ENCODE results near the gene FOXP3. TPM values are rescaled to one million over a fixed set of nuclear protein-coding genes. Genes with fewer than 3 reads are reported as not detected.

Gene FOXP3
- not detected in 2 replicates for total RNA-seq

DNA sequence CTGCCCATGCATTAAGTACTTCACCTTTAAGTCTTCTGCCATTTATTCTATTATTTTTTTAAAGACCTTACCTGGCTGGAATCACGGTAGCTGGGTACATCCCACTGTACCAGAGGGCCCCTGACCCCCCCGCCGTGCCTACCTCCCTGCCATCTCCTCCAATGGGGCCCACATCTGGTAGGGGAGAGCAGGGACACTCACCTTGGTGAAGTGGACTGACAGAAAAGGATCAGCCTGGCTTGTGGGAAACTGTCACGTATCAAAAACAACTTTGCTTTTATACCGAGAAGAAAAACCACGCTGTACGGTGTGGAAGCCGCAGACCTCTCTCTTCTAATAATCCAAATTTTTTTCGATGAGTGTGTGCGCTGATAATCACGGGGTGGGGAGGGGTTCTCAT, at the start of gene FOXP3:
TSS of gene FOXP3 (minus strand) at position 251 of the 400 bp plus-strand sequence. CDS start 6,205 bp downstream, outside the sequence.

DNA sequence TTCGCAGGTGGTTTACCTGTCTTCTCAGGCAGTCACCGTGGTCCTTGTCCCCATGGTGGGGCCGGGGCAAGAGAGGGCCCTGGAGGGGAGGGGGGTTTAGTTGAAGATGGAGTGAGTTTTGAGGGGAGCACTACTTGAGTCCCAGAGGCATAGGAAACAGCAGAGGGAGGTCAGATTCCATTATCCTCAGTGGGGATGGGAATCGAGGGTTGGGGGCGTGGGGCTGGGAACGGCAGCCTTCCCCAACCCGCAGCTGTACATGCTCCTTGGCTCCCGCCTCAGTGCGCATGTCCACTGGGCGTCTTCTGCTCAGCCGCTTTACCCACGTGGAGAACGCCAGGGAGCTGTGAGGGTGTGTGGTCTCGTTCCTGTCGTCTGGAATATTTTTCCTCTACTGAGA, 38.8 kb upstream of the FOXP3 start, which contains the start of gene GAGE10:
TSS of gene GAGE10 (plus strand) at position 301 of the 400 bp plus-strand sequence. CDS start 1,214 bp downstream, outside the sequence.

GRCh38 chrX:49269767-49270248, 5.3 kb upstream of the FOXP3 start, which contains the start of gene PPP1R3F:
TSS of gene PPP1R3F (plus strand) at chrX:49269793. CDS start at chrX:49269870, 77 bp downstream.

DNA sequence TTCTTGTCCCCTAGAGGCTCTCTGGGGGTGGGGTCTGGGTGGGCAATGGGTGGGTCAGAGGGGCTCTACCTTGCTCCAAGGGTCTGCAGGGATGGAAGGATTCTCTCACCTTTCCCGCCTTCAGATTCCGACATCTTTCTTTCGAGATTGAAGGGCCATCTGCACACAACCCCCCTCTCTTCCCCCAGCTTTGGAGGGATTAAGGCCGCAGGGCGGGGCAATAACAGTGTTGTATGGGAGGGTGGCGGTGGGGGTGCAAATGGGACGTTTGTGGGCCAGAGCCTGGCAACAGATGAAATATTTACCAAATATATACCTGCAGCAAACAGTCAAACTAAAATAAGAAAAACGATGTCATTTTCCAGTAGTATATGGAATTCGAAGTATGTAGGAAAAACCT, 31.3 kb downstream of the FOXP3 start, which contains the start of gene CACNA1F:
TSS of gene CACNA1F (minus strand) at position 165 of the 400 bp plus-strand sequence. CDS start at position 134, 31 bp downstream.

Other genes with a start within 250 kb of the FOXP3 start
- gene TFE3, start 221.4 kb downstream of the FOXP3 start, total RNA-seq, result 66.3 and 69.2 TPM in 2 replicates
- 0.58 and 1.4 TPM in 2 replicates for gene CCDC120, start 205.7 kb downstream of the FOXP3 start, total RNA-seq
- 19.7 and 34.6 TPM in 2 replicates for gene PRAF2, start 190.7 kb downstream of the FOXP3 start, total RNA-seq
- 55.6 and 65.9 TPM in 2 replicates for gene WDR45, start 184.8 kb downstream of the FOXP3 start, total RNA-seq
- gene GPKOW, start 141.0 kb downstream of the FOXP3 start, total RNA-seq, result 27.4 and 34.4 TPM in 2 replicates
- 1.4 and 6.3 TPM in 2 replicates for gene MAGIX, start 102.0 kb downstream of the FOXP3 start, total RNA-seq
- 118 TPM in 2 replicates for gene PLP2, start 92.8 kb downstream of the FOXP3 start, total RNA-seq
- gene PRICKLE3, start 78.3 kb downstream of the FOXP3 start, total RNA-seq, result 5.8 and 8.5 TPM in 2 replicates
- 0.29 TPM in 1 of 2 replicates, not detected in the other for gene SYP, start 64.5 kb downstream of the FOXP3 start, total RNA-seq
- gene CACNA1F, start 31.4 kb downstream of the FOXP3 start, total RNA-seq, result not detected in 2 replicates
- 16.5 and 24.5 TPM in 2 replicates for gene CCDC22, start 29.2 kb downstream of the FOXP3 start, total RNA-seq
- 0.58 and 8.2 TPM in 2 replicates for gene PPP1R3F, start 5.1 kb upstream of the FOXP3 start, total RNA-seq
- not detected in 2 replicates for gene GAGE10, start 38.9 kb upstream of the FOXP3 start, total RNA-seq
- not detected in 2 replicates for gene GAGE12J, start 57.3 kb upstream of the FOXP3 start, total RNA-seq
- not detected in 2 replicates for gene GAGE13, start 66.9 kb upstream of the FOXP3 start, total RNA-seq

Data from myometrial cell (primary cell).